HG03469 (cell line): ENCODE measurements around the gene GALNT18.

Experiments
- ATAC-seq: cut with Tn5 transposase; IDR thresholded peaks from one replicate; pipeline ENCODE4 v1.9.1; 2021; ENCODE audit warnings: mild to moderate bottlenecking, moderate library complexity, moderate number of reproducible peaks; ENCODE audit not compliant: unreplicated experiment

GALNT18 gene

GRCh38 chr11:11391796-11392463, 229.9 kb downstream of the GALNT18 start:
- ATAC-seq, result no peak

GRCh38 chr11:11391169-11391568, 230.6 kb downstream of the GALNT18 start:
- ATAC-seq, result no peak

- ATAC-seq, result no peak
Measured at GRCh38 chr11:11390068-11390771, 231.6 kb downstream of the GALNT18 start.

- ATAC-seq, result no peak
Measured at GRCh38 chr11:11389238-11389637, 232.6 kb downstream of the GALNT18 start.

- ATAC-seq, result no peak
Measured at GRCh38 chr11:11387622-11388305, 234.0 kb downstream of the GALNT18 start.

GRCh38 chr11:11387207-11387606, 234.6 kb downstream of the GALNT18 start:
- no peak for ATAC-seq

GRCh38 chr11:11384829-11385228, 237.0 kb downstream of the GALNT18 start:
- ATAC-seq, result no peak

- ATAC-seq, result no peak
Measured at GRCh38 chr11:11383995-11384394, 237.8 kb downstream of the GALNT18 start.

GRCh38 chr11:11382858-11383532, 238.8 kb downstream of the GALNT18 start:
- ATAC-seq, result no peak

GRCh38 chr11:11381471-11382105, 240.2 kb downstream of the GALNT18 start:
- ATAC-seq, result no peak

- ATAC-seq, result no peak
Measured at GRCh38 chr11:11380883-11381282, 240.9 kb downstream of the GALNT18 start.

- no peak for ATAC-seq
Measured at GRCh38 chr11:11380340-11380739, 241.5 kb downstream of the GALNT18 start.

- no peak for ATAC-seq
Measured at GRCh38 chr11:11379661-11380060, 242.1 kb downstream of the GALNT18 start.

GRCh38 chr11:11378184-11378940, 243.4 kb downstream of the GALNT18 start:
- no peak for ATAC-seq

GRCh38 chr11:11374358-11375148, 247.3 kb downstream of the GALNT18 start:
- ATAC-seq, result no peak

- no peak for ATAC-seq
Measured at GRCh38 chr11:11373934-11374333, 247.9 kb downstream of the GALNT18 start.

GRCh38 chr11:11372461-11372860, 249.3 kb downstream of the GALNT18 start:
- ATAC-seq, result no peak

- no peak for ATAC-seq
Measured at GRCh38 chr11:11370962-11371303, 250.9 kb downstream of the GALNT18 start.

GRCh38 chr11:11370255-11370961, 251.4 kb downstream of the GALNT18 start:
- ATAC-seq, result no peak
